Thyroid gland (tissue), 4 donors: ENCODE results near the gene EDAR. TPM values are rescaled to one million over a fixed set of nuclear protein-coding genes. Genes with fewer than 3 reads are reported as not detected.

Experiments
- DNase-seq, 2 donors: peaks; one replicate each; pipeline ENCODE4 v3.0.0-alpha.2; 2019
- H3K27ac ChIP-seq, 3 donors: fragments of 200-600 bp; sonication (generic); 1 replicate in 2 of 3; 2 replicates in 1 of 3; pipeline ENCODE4 v1.5.1; 2016 to 2019; ENCODE audit warnings: mild to moderate bottlenecking in 1 of 3, moderate library complexity in 1 of 3
- H3K27me3 ChIP-seq: fragments of 200-600 bp; sonication (generic); one replicate; pipeline ENCODE4 v1.5.1; 2019
- H3K36me3 ChIP-seq, 2 donors: fragments of 200-600 bp; sonication (generic); one replicate each; pipeline ENCODE4 v1.5.1; 2016 to 2019
- H3K4me1 ChIP-seq, 2 donors: fragments of 200-600 bp; sonication (generic); one replicate each; pipeline ENCODE4 v1.5.1; 2017 to 2019
- H3K4me3 ChIP-seq, 3 donors: fragments of 200-600 bp; sonication (generic); replicated peaks in 1 of 3; 1 replicate in 2 of 3; 2 replicates in 1 of 3; pipeline ENCODE4 v1.5.1; 2016; ENCODE audit warnings: mild to moderate bottlenecking in 1 of 3
- H3K9me3 ChIP-seq: fragments of 200-600 bp; sonication (generic); one replicate; pipeline ENCODE4 v1.5.1; 2017
- CTCF ChIP-seq, 6 experiments: fragments of 200-600 bp in 3 of 6; fragments of 450-650 bp in 3 of 6; sonication (generic) in 3 of 6; IDR thresholded peaks; one replicate each; pipeline ENCODE4 v1.5.1; 2016 to 2019; ENCODE audit warnings: antibody characterized with exemption in 6 of 6, mild to moderate bottlenecking in 2 of 6, inconsistent platforms in 1 of 6, moderate library complexity in 1 of 6
- POLR2A ChIP-seq, 2 donors: fragments of 450-650 bp; IDR thresholded peaks; one replicate each; pipeline ENCODE4 v1.6.1; 2017; ENCODE audit warnings: antibody characterized with exemption in 2 of 2, mild to moderate bottlenecking in 2 of 2, moderate library complexity in 1 of 2
- WGBS, 2 donors: methylation state at CpG; one replicate each; pipeline ENCODE4 v1.1.5; 2017; 5-methylcytosine and 5-hydroxymethylcytosine counted together
- intact Hi-C: fragments of 100-400 bp; cut with DNase I; formaldehyde crosslinking; loops from one replicate; pipeline ENCODE4 v1.15.1; 2023
- total RNA-seq, 4 donors: library from RNA; depleted of rRNA; stranded (reverse); fragments of >200 nt; gene quantifications; one replicate each; pipeline ENCODE4 v1.2.3, GENCODE V29; 2016

EDAR gene
- total RNA-seq, 4 donors from 2014 or later: not detected

DNA sequence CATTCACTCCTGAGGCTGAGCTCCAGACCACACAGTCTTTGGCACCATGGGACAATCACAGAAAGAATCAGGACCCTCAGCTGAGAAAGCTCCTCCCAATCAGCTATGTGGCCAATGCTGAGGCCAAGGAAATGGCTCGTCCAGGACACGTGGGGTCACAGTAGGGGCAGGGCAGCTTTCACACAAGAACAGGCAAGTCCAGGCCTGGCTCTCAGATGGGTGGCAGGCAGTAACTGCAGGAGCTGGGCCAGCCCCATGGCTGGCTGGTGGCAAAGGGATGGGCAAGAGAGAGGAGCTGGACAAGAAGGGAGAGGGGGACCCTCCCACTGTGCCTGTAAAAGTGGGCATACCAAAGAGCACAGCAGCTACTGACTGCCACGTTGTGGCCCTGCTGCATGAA, 12.2 kb upstream of the EDAR start:
- 85 to 96% methylated on average over 3 of the region's 3 CpGs for WGBS, 2 donors
- TF ChIP-seq POLR2A (IDR thresholded peaks at IDR 0.05): no peak
- no peak for TF ChIP-seq CTCF (IDR thresholded peaks at IDR 0.05)
- no peak for DNase-seq
- H3K27me3 ChIP-seq: no peaks in the 10 kb centered on the region
- H3K36me3 ChIP-seq: no peaks in the 10 kb centered on the region
- intact Hi-C loops: no loop called here
- no peaks in the 10 kb centered on the region for H3K9me3 ChIP-seq
- H3K4me3 ChIP-seq: no peak overlapping the region
- no peak overlapping the region for H3K27ac ChIP-seq
- H3K4me1 ChIP-seq: no peaks in the 10 kb centered on the region

DNA sequence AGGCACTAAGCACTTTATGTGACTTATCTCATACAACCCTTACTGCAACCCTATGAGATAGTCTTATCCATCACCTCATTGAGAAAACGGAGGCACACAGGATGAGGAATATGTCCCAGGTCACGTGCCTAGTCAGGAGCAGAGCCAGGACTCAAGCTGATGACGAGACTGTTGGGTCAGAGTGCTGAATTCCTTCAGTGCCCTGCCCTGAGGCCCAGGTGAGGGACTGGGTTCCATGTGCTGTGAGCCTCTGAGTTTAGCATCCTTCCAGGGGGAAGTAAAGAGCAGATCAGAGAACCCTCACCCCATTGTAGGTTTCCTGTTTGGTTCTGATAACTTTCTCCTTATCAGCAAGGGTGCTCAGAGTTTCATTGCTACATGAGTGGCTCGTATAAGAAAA, 11.7 kb upstream of the EDAR start:
- H3K4me1 ChIP-seq: no peaks in the 10 kb centered on the region
- no peak overlapping the region for H3K27ac ChIP-seq
- no peaks in the 10 kb centered on the region for H3K36me3 ChIP-seq
- H3K27me3 ChIP-seq: no peaks in the 10 kb centered on the region
- no peak for TF ChIP-seq POLR2A (IDR thresholded peaks at IDR 0.05)
- no peaks in the 10 kb centered on the region for H3K9me3 ChIP-seq
- intact Hi-C loops: no loop called here
- H3K4me3 ChIP-seq: no peak overlapping the region
- DNase-seq: no peak
- WGBS, 2 donors: 85 to 91% methylated on average over 4 of the region's 4 CpGs

DNA sequence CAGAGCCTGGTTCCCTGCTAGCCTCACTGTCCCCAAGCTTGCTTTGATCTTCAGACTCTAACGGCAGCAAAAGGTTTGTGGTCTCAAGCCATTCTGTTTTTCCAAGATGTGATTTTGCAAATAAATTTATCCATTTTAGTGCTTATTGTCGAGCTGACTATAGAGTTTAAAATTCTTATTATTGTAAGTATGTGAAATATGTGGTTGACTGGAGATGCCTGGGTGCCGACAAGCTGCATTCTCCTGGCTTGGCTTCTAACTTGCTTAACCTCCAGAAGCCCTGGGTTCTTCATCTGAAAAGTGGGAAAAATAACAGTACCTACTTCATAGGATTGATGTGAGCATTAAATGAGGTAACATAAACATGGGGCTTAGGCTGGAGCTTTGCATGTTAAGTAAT, 9.9 kb upstream of the EDAR start:
- 80 to 87% methylated on average over 3 of the region's 3 CpGs for WGBS, 2 donors
- no peak overlapping the region for H3K4me3 ChIP-seq
- no peaks in the 10 kb centered on the region for H3K4me1 ChIP-seq
- no peak for DNase-seq
- H3K36me3 ChIP-seq: no peaks in the 10 kb centered on the region
- TF ChIP-seq POLR2A (IDR thresholded peaks at IDR 0.05): no peak
- TF ChIP-seq CTCF (IDR thresholded peaks at IDR 0.05): no peak
- intact Hi-C loops: no loop called here
- no peaks in the 10 kb centered on the region for H3K27me3 ChIP-seq
- no peaks in the 10 kb centered on the region for H3K9me3 ChIP-seq
- H3K27ac ChIP-seq: no peak overlapping the region

DNA sequence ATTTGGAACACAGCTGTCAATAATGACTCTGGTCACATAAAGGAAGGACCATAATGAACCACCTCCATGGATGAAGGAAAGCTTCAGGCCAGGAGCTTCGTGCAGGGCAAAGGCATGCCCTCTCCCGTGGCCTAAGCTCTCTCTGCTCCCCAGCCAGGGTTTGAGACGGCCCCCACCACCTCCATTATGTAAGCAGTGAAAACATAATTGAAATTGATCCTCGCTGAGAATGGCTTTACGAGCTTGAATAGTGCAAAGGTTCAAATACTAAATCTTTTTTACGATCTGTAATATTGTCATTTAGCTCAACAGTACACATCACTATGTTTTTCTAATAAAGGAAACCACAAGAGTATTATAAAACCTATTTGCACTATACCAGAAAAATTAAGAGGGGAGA, 5.2 kb upstream of the EDAR start:
- Histone ChIP-seq H3K4me3 (no peak overlapping the region), H3K4me1 (peaks cover 0 to 3% of the 10 kb centered on the region in 2 donors), H3K9me3 (no peaks in the 10 kb centered on the region), H3K27ac (no peak overlapping the region), H3K36me3 (no peaks in the 10 kb centered on the region), H3K27me3 (no peaks in the 10 kb centered on the region)
- TF ChIP-seq POLR2A (IDR thresholded peaks at IDR 0.05) (no peak), CTCF (IDR thresholded peaks at IDR 0.05) (no peak)
- no peak for DNase-seq
- intact Hi-C loops: no loop called here
- 87 to 90% methylated on average over 6 of the region's 6 CpGs for WGBS, 2 donors

DNA sequence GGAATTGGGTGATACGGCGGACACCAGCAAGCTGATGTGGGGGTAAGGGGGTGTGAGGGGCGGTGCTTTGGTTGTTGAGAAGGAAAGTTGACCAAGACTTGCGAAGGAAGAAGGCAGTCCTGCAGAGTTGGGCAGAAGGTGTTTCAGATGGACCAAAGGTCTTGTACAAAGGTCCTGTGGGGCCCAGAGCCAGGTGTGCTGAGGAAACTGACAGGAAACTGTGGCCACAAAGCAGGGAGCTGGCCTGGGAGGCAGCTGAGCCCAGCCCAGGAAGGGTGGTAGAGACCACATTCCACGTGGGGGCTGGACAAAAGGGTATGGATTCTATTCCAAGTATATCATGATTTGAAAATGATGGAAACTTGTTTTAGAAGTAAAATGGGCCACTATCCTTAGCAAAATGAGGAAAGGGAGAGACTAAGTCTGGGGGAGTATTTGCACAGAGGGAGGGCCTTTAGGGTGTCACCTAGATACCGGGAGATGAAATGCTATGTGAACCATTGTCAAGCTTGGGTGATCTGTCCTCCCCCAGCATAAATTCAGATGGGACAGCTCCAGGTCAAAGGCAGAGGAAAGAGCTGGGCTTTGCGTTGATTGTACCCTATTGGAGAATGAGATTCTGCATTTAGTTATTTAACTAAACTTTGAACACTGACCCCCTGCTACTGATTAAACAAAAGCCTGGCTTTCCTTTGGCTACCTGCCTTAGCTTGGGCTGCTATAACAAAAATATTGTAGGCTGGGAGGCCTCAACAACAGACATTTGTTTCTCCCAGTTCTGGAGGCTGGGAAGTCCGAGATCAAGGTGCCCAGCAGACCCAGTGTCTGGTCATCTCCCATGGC, 4.3 kb upstream of the EDAR start:
- H3K4me3 ChIP-seq: no peak overlapping the region
- H3K4me1 ChIP-seq: peaks cover 0 to 9% of the 10 kb centered on the region in 2 donors
- 88% methylated on average over 8 of the region's 8 CpGs for WGBS, 2 donors
- no peaks in the 10 kb centered on the region for H3K27me3 ChIP-seq
- H3K27ac ChIP-seq: no peak overlapping the region
- TF ChIP-seq CTCF (IDR thresholded peaks at IDR 0.05) (no peak), POLR2A (IDR thresholded peaks at IDR 0.05) (no peak)
- no peak for DNase-seq
- no peaks in the 10 kb centered on the region for H3K36me3 ChIP-seq
- intact Hi-C loops: no loop called here
- H3K9me3 ChIP-seq: no peaks in the 10 kb centered on the region
